ENCODE data around the gene POLR2E. TPM values are rescaled to one million over a fixed set of nuclear protein-coding genes. Genes with fewer than 3 reads are reported as not detected.

Gene POLR2E
- total and polyA plus RNA-seq, 5 experiments from 2014 or later = 88.0 to 233 (median 159) TPM

DNA sequence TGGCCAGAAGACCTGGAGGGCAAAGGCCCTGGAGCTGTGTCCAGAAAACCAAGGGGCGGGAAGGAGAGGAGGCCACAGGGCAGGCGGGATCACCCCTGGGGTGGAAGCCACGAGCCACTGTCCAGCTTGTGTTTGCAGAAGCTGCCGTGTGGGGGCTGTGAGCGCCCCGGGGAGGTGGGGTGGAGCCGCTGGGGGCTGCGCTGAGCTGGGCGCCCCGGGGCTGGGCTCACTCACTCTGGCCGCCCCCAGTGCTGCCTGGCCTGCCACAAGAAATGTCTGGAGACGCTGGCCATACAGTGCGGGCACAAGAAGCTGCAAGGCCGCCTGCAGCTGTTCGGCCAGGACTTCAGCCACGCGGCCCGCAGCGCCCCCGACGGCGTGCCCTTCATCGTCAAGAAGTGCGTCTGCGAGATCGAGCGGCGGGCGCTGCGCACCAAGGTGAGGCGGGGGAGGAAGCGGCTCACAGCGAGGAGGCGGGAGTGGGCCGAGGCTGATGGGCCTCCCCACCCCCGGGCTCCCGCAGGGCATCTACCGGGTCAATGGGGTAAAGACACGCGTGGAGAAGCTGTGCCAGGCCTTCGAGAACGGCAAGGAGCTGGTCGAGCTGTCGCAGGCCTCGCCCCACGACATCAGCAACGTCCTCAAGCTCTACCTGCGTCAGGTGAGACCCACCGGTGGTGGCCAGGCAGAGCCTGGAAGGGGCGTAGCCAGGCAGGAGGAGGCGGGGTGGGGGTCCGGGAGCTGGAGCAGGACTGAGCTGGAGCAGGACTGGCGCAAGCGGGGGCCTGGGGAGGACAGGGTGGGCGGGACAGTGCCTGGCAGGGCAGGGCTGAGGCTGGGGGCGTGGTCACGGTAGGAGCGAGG is 13.6 kb downstream of the POLR2E start:
- peak in 1 of 2 donors; percentile 2 for ATAC-seq

GRCh38 chr19:1080360-1081161 is 14.6 kb downstream of the POLR2E start:
- no peaks in the 10 kb centered on the region for H3K27me3 Mint-ChIP-seq
- ATAC-seq (no peak), DNase-seq (peak in 4 of 10 donors; percentile 25 to 65 (median 35))
- H3K9me3 Mint-ChIP-seq = no peaks in the 10 kb centered on the region
- H3K4me3 Mint-ChIP-seq = peak overlapping the region in 9 of 10 donors; percentile 46 to 96 (median 78)
- peak overlapping the region; percentile 46 to 100 (median 98) for H3K27ac Mint-ChIP-seq
- POLR2A ChIA-PET = interaction anchor here (0.9 to 31.7 kb wide), 12 partner anchors 1 to 188 kb away, joined by 3 to 2279 read pairs (median 90); partner anchors contain the start of genes ABCA7, ARHGAP45, CIRBP and CNN2
- H3K4me1 Mint-ChIP-seq = peaks cover 19 to 64% (median 55%) of the 10 kb centered on the region in 4 donors
- peaks cover 0 to 82% (median 27%) of the 10 kb centered on the region in 3 donors for H3K36me3 Mint-ChIP-seq

More for the DNA sequence above, 13.6 kb downstream of the POLR2E start:
- H3K4me3 Mint-ChIP-seq = peak overlapping the region; percentile 46 to 96 (median 72)
- peaks cover 14 to 68% (median 52%) of the 10 kb centered on the region in 4 donors for H3K4me1 Mint-ChIP-seq
- DNase-seq = peak in 3 of 10 donors; percentile 20 to 37 (median 27)
- peaks cover 0 to 81% (median 20%) of the 10 kb centered on the region in 3 donors for H3K36me3 Mint-ChIP-seq
- peak overlapping the region; percentile 75 to 99 (median 90) for H3K27ac Mint-ChIP-seq
- no peaks in the 10 kb centered on the region for H3K9me3 Mint-ChIP-seq
- POLR2A ChIA-PET = interaction anchor here (0.7 to 31.7 kb wide), 11 partner anchors 0 to 188 kb away, joined by 3 to 2279 read pairs (median 173); partner anchors contain the start of genes ABCA7, ARHGAP45, CIRBP and CNN2
- H3K27me3 Mint-ChIP-seq = no peaks in the 10 kb centered on the region

DNA sequence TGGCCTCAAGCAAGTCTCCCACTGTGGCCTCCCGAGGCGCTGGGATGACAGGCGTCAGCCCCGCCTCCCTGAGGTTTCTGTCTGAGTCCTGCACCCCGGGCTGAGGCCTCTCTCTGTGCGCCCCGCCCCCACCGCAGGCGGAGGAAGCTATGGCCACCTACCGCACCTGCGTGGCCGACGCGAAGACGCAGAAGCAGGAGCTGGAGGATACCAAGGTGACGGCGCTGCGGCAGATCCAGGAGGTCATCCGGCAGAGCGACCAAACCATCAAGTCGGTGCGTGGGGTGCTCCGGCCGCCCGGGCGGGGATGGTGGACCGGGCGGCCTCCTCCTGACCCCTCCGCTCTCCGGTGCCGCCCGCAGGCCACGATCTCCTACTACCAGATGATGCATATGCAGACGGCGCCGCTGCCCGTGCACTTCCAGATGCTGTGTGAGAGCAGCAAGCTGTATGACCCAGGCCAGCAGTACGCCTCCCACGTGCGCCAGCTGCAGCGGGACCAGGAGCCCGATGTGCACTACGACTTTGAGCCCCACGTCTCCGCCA is 15.5 kb downstream of the POLR2E start:
- peak in 8 of 10 donors; percentile 51 to 85 (median 56) for DNase-seq
- ATAC-seq = no peak
- H3K27ac Mint-ChIP-seq = peak overlapping the region; percentile 82 to 100 (median 99)
- peaks cover 14 to 60% (median 52%) of the 10 kb centered on the region in 4 donors for H3K4me1 Mint-ChIP-seq
- H3K27me3 Mint-ChIP-seq = peaks cover 0 to 4% (median 0%) of the 10 kb centered on the region in 5 donors
- POLR2A ChIA-PET = interaction anchor here (0.7 to 31.7 kb wide), 15 partner anchors 2 to 1424 kb away, joined by 3 to 2279 read pairs (median 7); partner anchors contain the start of genes ABCA7, ARHGAP45, CIRBP and CNN2
- H3K9me3 Mint-ChIP-seq = no peaks in the 10 kb centered on the region
- H3K4me3 Mint-ChIP-seq = peak overlapping the region; percentile 78 to 96 (median 90)
- H3K36me3 Mint-ChIP-seq = peaks cover 0 to 78% (median 27%) of the 10 kb centered on the region in 3 donors

DNA sequence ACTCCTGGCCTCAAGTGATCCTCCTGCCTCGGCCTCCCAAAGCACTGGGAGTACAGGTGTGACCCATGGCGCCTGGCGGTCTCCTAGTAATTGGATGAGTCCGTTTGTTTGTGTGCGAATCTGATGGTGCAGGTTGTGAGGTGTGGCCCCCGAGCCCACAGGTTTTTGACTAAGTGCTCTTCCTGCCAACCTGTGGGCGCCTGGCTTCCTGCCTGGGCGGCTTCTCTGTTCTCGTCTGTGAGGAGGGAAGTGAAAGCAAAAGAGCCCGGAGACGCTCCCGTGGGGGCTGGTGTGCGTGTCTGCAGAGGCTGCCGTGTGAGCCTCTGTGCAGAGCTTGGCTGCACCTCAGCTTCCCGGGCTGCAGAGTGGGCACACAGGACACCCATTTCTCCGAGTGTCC is 18.2 kb downstream of the POLR2E start:
- peak overlapping the region; percentile 78 to 96 (median 90) for H3K4me3 Mint-ChIP-seq
- no peaks in the 10 kb centered on the region for H3K9me3 Mint-ChIP-seq
- DNase-seq (peak; percentile 83 to 99 (median 94)), ATAC-seq (peak; percentile 64 to 73)
- peaks cover 0 to 4% (median 0%) of the 10 kb centered on the region in 5 donors for H3K27me3 Mint-ChIP-seq
- POLR2A ChIA-PET = interaction anchor here (0.6 to 31.7 kb wide), 15 partner anchors 5 to 976 kb away, joined by 3 to 2279 read pairs (median 8); partner anchors contain the start of genes ABCA7, ARHGAP45, CIRBP and CNN2
- peaks cover 19 to 67% (median 60%) of the 10 kb centered on the region in 4 donors for H3K4me1 Mint-ChIP-seq
- peak overlapping the region; percentile 97 to 100 (median 99) for H3K27ac Mint-ChIP-seq
- H3K36me3 Mint-ChIP-seq = peaks cover 0 to 78% (median 32%) of the 10 kb centered on the region in 3 donors

- no peaks in the 10 kb centered on the region for H3K9me3 Mint-ChIP-seq
- POLR2A ChIA-PET = interaction anchor here (0.6 to 31.7 kb wide), 19 partner anchors 4 to 584 kb away, joined by 3 to 2279 read pairs (median 7); partner anchors contain the start of genes ABCA7, ARHGAP45, CIRBP and CNN2
- DNase-seq = peak in 2 of 10 donors; percentile 35
- peaks cover 0 to 4% (median 0%) of the 10 kb centered on the region in 5 donors for H3K27me3 Mint-ChIP-seq
- ATAC-seq = no peak
- H3K36me3 Mint-ChIP-seq = peaks cover 0 to 77% (median 36%) of the 10 kb centered on the region in 3 donors
- peak overlapping the region; percentile 97 to 100 (median 99) for H3K27ac Mint-ChIP-seq
- H3K4me3 Mint-ChIP-seq = peak overlapping the region; percentile 77 to 96 (median 86)
- peaks cover 23 to 65% (median 59%) of the 10 kb centered on the region in 4 donors for H3K4me1 Mint-ChIP-seq
Observed at GRCh38 chr19:1076046-1076386, 19.2 kb downstream of the POLR2E start.

DNA sequence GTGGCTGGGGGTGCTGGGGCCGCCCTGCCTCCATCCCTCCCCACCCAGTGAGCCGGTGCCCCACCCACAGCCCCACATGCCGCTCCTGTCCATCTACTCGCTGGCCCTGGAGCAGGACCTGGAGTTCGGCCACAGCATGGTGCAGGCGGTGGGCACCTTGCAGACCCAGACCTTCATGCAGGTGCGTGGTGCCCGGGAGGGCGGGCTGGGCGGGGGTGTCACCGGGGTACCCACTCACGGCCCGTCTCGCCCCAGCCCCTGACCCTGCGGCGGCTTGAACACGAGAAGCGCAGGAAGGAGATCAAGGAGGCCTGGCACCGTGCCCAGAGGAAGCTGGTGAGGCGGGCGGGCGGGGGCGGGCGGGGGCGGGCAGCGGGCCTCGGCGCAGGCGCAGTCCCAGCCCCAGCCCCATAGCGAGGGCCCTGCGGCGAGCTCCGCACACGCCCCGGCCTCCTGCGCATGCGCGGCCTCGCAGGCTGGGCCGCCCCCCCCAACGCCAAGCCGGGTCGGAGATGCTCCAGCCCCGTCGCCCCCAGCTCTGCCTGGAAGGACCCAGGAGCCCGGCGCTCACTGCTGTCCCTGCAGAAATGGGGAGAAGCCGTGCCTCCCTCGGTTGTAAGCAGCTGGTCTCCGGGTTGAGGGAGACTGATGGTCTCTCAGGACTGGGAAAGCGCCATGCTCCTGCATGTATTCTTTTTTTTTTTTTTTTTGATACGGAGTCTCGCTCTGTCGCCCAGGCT is 20.5 kb downstream of the POLR2E start:
- H3K27me3 Mint-ChIP-seq = peaks cover 0 to 4% (median 0%) of the 10 kb centered on the region in 5 donors
- DNase-seq (peak; percentile 91 to 100 (median 95)), ATAC-seq (peak; percentile 37 to 42)
- H3K9me3 Mint-ChIP-seq = no peaks in the 10 kb centered on the region
- POLR2A ChIA-PET = interaction anchor here (0.6 to 31.7 kb wide), 18 partner anchors 3 to 1873 kb away, joined by 3 to 2279 read pairs (median 9); partner anchors contain the start of genes ABCA7, ARHGAP45, CIRBP and CNN2
- H3K4me1 Mint-ChIP-seq = peaks cover 23 to 63% (median 51%) of the 10 kb centered on the region in 4 donors
- H3K36me3 Mint-ChIP-seq = peaks cover 0 to 75% (median 38%) of the 10 kb centered on the region in 3 donors
- peak overlapping the region; percentile 97 to 100 (median 99) for H3K27ac Mint-ChIP-seq
- peak overlapping the region; percentile 77 to 96 (median 86) for H3K4me3 Mint-ChIP-seq

- DNase-seq (peak in 1 of 10 donors; percentile 50), ATAC-seq (peak in 1 of 2 donors; percentile 0)
- peak overlapping the region; percentile 82 to 98 (median 96) for H3K27ac Mint-ChIP-seq
- POLR2A ChIA-PET = interaction anchor here (0.9 to 31.7 kb wide), 12 partner anchors 2 to 201 kb away, joined by 3 to 2279 read pairs (median 104); partner anchors contain the start of genes ABCA7, ARHGAP45, CIRBP and CNN2
- H3K4me1 Mint-ChIP-seq = peaks cover 27 to 68% (median 54%) of the 10 kb centered on the region in 4 donors
- H3K36me3 Mint-ChIP-seq = peaks cover 0 to 75% (median 42%) of the 10 kb centered on the region in 3 donors
- H3K9me3 Mint-ChIP-seq = no peaks in the 10 kb centered on the region
- H3K27me3 Mint-ChIP-seq = peaks cover 0 to 4% (median 0%) of the 10 kb centered on the region in 5 donors
- peak overlapping the region; percentile 65 to 97 (median 80) for H3K4me3 Mint-ChIP-seq
Observed at GRCh38 chr19:1073956-1074517, 21.1 kb downstream of the POLR2E start.

GRCh38 chr19:1073063-1073955 is 21.9 kb downstream of the POLR2E start:
- POLR2A ChIA-PET = interaction anchor here (0.7 to 31.7 kb wide), 7 partner anchors 2 to 78 kb away, joined by 3 to 2279 read pairs (median 768); partner anchors contain the start of genes ABCA7, ARHGAP45, CNN2 and GPX4
- Mint-ChIP-seq H3K36me3 (peaks cover 0 to 76% (median 46%) of the 10 kb centered on the region in 3 donors), H3K4me3 (peak overlapping the region; percentile 55 to 97 (median 85))

DNA sequence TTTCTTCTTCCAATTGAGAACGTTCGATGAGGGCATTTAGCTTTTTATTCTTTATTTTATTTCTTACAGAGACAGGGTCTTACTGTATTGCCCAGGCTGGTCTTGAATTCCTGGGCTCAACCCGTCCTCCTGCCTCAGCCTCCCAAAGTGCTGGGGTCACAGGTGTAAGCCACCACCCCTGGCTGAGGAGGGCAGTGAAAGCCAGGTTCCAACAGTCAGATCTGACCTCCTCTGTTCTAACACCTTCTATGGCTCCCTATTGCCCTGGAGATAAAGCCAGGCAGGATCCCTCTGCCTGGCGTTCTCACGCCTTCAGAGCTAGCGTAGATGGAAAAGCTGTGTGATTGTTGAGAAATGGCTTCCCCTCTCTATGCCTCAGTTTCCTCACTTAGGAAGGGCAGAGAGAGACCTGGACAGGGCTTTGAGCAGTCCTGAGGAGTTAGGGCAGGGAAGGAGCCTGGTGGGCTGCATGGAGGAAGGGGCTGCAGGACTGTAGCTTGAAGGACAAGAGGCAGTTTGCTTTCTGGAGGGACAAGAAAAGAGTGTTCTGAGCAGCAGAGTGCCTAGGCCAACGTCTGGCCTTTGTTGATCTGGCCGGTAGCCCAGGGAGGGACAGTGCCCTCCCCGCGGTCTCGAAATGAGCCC is 22.7 kb downstream of the POLR2E start:
- no peaks in the 10 kb centered on the region for H3K9me3 Mint-ChIP-seq
- DNase-seq (peak in 2 of 10 donors; percentile 13 to 25), ATAC-seq (no peak)
- H3K36me3 Mint-ChIP-seq = peaks cover 0 to 70% (median 39%) of the 10 kb centered on the region in 3 donors
- peak overlapping the region; percentile 75 to 97 (median 86) for H3K4me3 Mint-ChIP-seq
- H3K4me1 Mint-ChIP-seq = peaks cover 33 to 65% (median 57%) of the 10 kb centered on the region in 4 donors
- POLR2A ChIA-PET = interaction anchor here (0.7 to 31.7 kb wide), 9 partner anchors 1 to 201 kb away, joined by 3 to 2279 read pairs (median 621); partner anchors contain the start of genes ABCA7, ARHGAP45, CNN2 and GPX4
- H3K27ac Mint-ChIP-seq = peak overlapping the region; percentile 87 to 98 (median 96)
- peaks cover 0 to 4% (median 0%) of the 10 kb centered on the region in 5 donors for H3K27me3 Mint-ChIP-seq

More at GRCh38 chr19:1073063-1073955, 21.9 kb downstream of the POLR2E start:
- H3K9me3 Mint-ChIP-seq = no peaks in the 10 kb centered on the region
- DNase-seq (peak in 4 of 10 donors; percentile 37 to 74 (median 48)), ATAC-seq (no peak)
- peak overlapping the region; percentile 87 to 98 (median 96) for H3K27ac Mint-ChIP-seq
- H3K27me3 Mint-ChIP-seq = peaks cover 0 to 4% (median 0%) of the 10 kb centered on the region in 5 donors
- peaks cover 33 to 71% (median 58%) of the 10 kb centered on the region in 4 donors for H3K4me1 Mint-ChIP-seq
